ENCODE data around the gene ZFPM1. TPM values are rescaled to one million over a fixed set of nuclear protein-coding genes. Genes with fewer than 3 reads are reported as not detected.

Gene ZFPM1
- total RNA-seq, 1 experiment from 2014 or later: 24.1 TPM

DNA sequence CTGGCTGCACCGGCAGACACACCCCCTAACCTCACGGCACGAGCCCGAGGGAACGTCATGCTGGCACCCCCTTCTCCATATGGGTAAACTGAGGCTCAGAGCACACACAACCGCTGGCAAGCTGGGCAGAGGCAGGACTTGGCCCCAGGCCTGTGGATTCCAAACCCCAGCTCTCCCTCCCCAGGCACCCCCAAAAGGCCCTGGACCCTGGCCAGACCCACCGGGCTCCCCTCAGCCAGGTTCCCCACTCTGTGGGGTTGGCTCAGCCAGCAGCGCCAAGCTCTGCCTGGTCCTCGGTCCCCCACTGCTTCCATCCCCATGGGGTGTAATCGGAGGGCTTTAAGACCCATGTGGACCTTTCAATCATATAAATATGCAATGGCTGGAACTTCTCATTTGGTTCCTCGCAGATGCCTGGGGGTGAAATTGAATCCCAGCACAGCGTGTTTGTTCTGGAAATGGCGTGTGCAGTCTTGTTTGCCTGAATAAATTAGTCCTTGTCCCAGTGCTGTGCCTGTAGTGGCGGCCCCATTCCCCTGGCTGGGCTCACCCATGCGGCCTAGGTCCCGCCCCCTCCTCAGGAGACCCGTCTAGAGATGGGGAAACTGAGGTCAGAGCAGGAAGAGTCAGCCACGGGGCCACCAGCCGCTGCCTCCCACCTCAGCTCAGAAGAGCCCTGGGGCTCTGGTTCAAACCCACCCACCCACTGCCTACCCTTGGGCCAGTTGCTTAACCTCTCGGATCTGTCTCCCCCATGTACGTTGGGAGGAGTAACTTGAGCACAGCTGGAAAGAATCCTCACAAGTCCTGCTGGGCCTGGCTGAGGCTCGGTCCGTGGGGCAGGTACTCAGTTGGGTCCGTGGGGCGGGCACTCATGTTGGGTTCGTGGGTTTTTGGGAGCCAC lies 57.3 kb downstream of the ZFPM1 start:
- Histone ChIP-seq H3K9me3 (no peaks in the 10 kb centered on the region), H3K27me3 (replicated peaks; ENCODE audit: control insufficient read depth, insufficient read depth, low read length) (no peaks in the 10 kb centered on the region), H3K4me1 (peaks cover 61% of the 10 kb centered on the region), H3K4me3 (ENCODE audit: low read depth, low read length) (peak overlapping the region; percentile 25), H3K36me3 (ENCODE audit: control insufficient read depth, insufficient read depth, low read length) (peaks cover 2% of the 10 kb centered on the region; the same call in 1 of the 2 replicates)
- no peaks in the 10 kb centered on the region for H3K27me3 Mint-ChIP-seq (ENCODE audit: insufficient read depth, unreplicated experiment)
- H3K36me3 Mint-ChIP-seq (ENCODE audit: insufficient read depth, unreplicated experiment): peaks cover 33% of the 10 kb centered on the region
- H3K9me3 Mint-ChIP-seq (ENCODE audit: unreplicated experiment): no peaks in the 10 kb centered on the region
- H3K4me1 Mint-ChIP-seq (ENCODE audit: low read depth, unreplicated experiment): peaks cover 19% of the 10 kb centered on the region
- TF ChIP-seq CTCF (IDR thresholded peaks at IDR 0.05; ENCODE audit: insufficient read depth in 1 of 2, low read depth in 1 of 2, low read length in 1 of 2, severe bottlenecking in 1 of 2, unreplicated experiment in 1 of 2): no peak
- POLR2A ChIA-PET: interaction anchor here (1.8 to 2.5 kb wide), 2 partner anchors 22 to 60 kb away, joined by 17 to 59 read pairs; partner anchors contain the start of gene ZC3H18
- CTCF ChIA-PET: interaction anchor here (1.1 to 2.0 kb wide), 2 partner anchors 8 to 22 kb away, joined by 3 to 76 read pairs; no protein-coding TSS in a partner anchor
- H3K27ac Mint-ChIP-seq (ENCODE audit: unreplicated experiment): peak overlapping the region; percentile 97
- DNase-seq: no peak
- BruUV-seq (replicated peaks): no TSS peak
- intact Hi-C loops (cut with micrococcal nuclease; ENCODE audit: unreplicated experiment): no loop called here
- no peak overlapping the region for H3K4me3 Mint-ChIP-seq (ENCODE audit: unreplicated experiment)

DNA sequence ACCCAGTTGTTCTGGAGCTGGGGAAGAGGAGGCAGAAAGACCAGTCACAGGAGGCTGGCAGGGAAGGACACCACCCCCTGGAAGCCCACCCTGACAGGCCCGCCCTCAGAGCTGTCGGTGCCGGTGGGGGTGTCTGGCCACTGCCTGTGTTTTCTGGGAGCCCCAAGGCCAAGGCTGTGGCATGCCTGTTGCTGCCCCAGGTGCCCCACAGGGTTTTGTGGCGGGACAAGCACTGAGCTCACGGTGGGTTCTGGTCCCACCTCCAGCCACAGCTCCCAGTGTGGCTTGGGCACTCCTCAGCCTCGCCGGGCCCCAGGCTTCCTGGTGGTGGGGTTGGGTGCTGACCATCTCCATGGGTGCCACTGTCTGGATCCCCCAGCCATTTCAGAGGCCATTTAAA lies 58.0 kb downstream of the ZFPM1 start:
- Histone ChIP-seq H3K4me1 (peaks cover 56% of the 10 kb centered on the region), H3K9me3 (no peaks in the 10 kb centered on the region), H3K27me3 (replicated peaks; ENCODE audit: control insufficient read depth, insufficient read depth, low read length) (no peaks in the 10 kb centered on the region), H3K36me3 (ENCODE audit: control insufficient read depth, insufficient read depth, low read length) (peaks cover 7% of the 10 kb centered on the region), H3K4me3 (ENCODE audit: low read depth, low read length) (no peak overlapping the region)
- Mint-ChIP-seq H3K27me3 (ENCODE audit: insufficient read depth, unreplicated experiment) (no peaks in the 10 kb centered on the region), H3K9me3 (ENCODE audit: unreplicated experiment) (no peaks in the 10 kb centered on the region), H3K4me1 (ENCODE audit: low read depth, unreplicated experiment) (peaks cover 19% of the 10 kb centered on the region), H3K36me3 (ENCODE audit: insufficient read depth, unreplicated experiment) (peaks cover 35% of the 10 kb centered on the region), H3K4me3 (ENCODE audit: unreplicated experiment) (no peak overlapping the region), H3K27ac (ENCODE audit: unreplicated experiment) (peak overlapping the region; percentile 97)
- POLR2A ChIA-PET: no interaction called here
- TF ChIP-seq CTCF (IDR thresholded peaks at IDR 0.05; ENCODE audit: insufficient read depth in 1 of 2, low read depth in 1 of 2, low read length in 1 of 2, severe bottlenecking in 1 of 2, unreplicated experiment in 1 of 2): no peak
- no peak for DNase-seq
- no TSS peak for BruUV-seq (replicated peaks)
- CTCF ChIA-PET: no interaction called here
- intact Hi-C loops (cut with micrococcal nuclease; ENCODE audit: unreplicated experiment): no loop called here

DNA sequence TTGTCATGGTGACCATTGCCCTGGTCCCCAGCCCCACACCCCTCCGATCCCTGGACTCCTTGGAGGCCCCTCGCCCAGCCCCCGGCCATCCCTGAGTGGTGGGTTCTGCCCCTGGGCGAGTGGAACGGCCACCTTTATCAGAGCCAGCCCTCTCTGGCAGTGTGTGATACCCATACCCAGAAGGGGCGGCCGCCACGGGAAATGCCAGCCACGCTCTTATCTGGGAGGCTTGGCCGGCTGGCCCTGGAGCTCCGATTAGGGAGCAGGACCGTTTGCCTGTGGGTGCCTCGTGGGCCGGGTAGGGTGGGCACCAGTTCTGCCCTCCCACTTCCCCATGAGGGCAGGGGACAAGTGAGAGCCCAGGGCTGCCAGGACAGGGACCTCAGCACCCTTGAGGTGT lies 58.8 kb downstream of the ZFPM1 start:
- peaks cover 5% of the 10 kb centered on the region for H3K9me3 Mint-ChIP-seq (ENCODE audit: unreplicated experiment)
- ChIA-PET CTCF (no interaction called here), POLR2A (no interaction called here)
- Histone ChIP-seq H3K4me3 (ENCODE audit: low read depth, low read length) (no peak overlapping the region), H3K36me3 (ENCODE audit: control insufficient read depth, insufficient read depth, low read length) (peaks cover 7% of the 10 kb centered on the region), H3K4me1 (peaks cover 56% of the 10 kb centered on the region), H3K9me3 (no peaks in the 10 kb centered on the region), H3K27me3 (replicated peaks; ENCODE audit: control insufficient read depth, insufficient read depth, low read length) (no peaks in the 10 kb centered on the region)
- H3K4me1 Mint-ChIP-seq (ENCODE audit: low read depth, unreplicated experiment): peaks cover 19% of the 10 kb centered on the region
- H3K36me3 Mint-ChIP-seq (ENCODE audit: insufficient read depth, unreplicated experiment): peaks cover 43% of the 10 kb centered on the region
- no peak for DNase-seq
- no TSS peak for BruUV-seq (replicated peaks)
- intact Hi-C loops (cut with micrococcal nuclease; ENCODE audit: unreplicated experiment): no loop called here
- TF ChIP-seq CTCF (IDR thresholded peaks at IDR 0.05; ENCODE audit: insufficient read depth in 1 of 2, low read depth in 1 of 2, low read length in 1 of 2, severe bottlenecking in 1 of 2, unreplicated experiment in 1 of 2): no peak
- peak overlapping the region; percentile 11 for H3K27ac Mint-ChIP-seq (ENCODE audit: unreplicated experiment)
- H3K27me3 Mint-ChIP-seq (ENCODE audit: insufficient read depth, unreplicated experiment): no peaks in the 10 kb centered on the region
- H3K4me3 Mint-ChIP-seq (ENCODE audit: unreplicated experiment): no peak overlapping the region

Data from Caco-2 (cell line).